HG02763 (cell line): ENCODE results near the gene RECQL.
"Not testable (repeated sequence)": the region's sequence is repeated elsewhere in the genome, so short reads cannot be mapped to it uniquely, and the experiment has no call there.

Source experiments
- ATAC-seq: cut with Tn5 transposase; IDR thresholded peaks from one replicate; pipeline ENCODE4 v1.9.1; 2021; ENCODE audit warnings: mild to moderate bottlenecking, moderate library complexity; ENCODE audit not compliant: unreplicated experiment

The RECQL gene

GRCh38 chr12:21433525-21433924 lies 67.9 kb downstream of the RECQL start:
- ATAC-seq, result no peak

- ATAC-seq, result no peak
These were observed 71.4 kb downstream of the RECQL start for GRCh38 chr12:21429994-21430393.

- no peak for ATAC-seq
These were observed 73.2 kb downstream of the RECQL start for GRCh38 chr12:21428241-21428640.

GRCh38 chr12:21419009-21419699 lies 82.3 kb downstream of the RECQL start:
- ATAC-seq, result not testable (repeated sequence)
